Effector CD8-positive, alpha-beta T cell (primary cell): Measurements from ENCODE around the gene ABHD5.

ENCODE experiments used
- DNase-seq: peaks from one replicate; lab custom pipeline; 2025; lab: John Stamatoyannopoulos, UW

ABHD5 gene

GRCh38 chr3:43718296-43718695 lies 27.6 kb downstream of the ABHD5 start:
- no peak for DNase-seq

DNA sequence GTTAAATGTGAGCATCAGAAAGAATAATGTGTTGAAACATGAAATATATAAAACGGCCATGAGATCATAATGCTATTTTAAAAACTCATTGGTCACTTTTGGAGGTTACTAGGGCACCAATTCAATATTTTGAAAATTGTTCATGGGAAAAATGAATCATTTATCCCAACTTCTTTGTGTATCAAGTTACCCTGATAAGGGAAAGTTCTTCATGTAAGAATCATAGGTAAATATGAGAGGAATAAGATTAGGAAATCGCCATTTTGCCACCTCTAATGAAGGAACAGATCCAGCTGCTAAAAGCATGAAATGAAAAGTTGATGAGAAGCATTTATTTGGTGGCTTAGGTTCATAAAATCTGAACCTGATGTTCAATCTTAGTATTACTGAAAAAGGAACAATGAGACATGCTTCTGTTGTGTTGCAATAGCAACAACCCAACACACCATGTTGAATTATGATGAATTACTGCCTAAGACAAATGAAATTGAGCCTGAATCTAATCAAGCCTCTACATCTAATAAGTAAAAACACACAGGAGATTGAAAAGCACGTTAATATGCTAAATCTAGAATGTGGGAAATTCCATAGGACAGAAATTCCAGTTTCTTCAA lies 32.5 kb downstream of the ABHD5 start:
- DNase-seq = no peak

DNA sequence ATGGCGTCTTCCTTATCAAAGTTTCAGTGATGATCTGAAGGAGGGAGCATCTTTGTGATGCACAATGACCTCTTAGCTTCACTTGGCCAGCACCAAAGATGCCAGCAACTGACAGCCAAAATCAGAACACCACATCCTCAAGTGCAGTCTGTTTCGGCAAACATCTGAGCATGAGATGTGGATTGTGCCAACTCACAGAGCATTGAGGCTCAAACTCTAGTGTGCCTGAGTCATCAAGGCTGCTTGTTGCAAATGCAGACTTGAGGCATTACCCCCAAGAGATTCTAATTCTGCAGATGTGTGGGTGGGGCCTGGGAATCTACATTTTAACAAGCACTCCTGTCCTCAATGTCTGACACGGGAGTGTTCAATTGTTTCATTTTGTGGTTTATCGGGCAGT lies 35.8 kb downstream of the ABHD5 start:
- no peak for DNase-seq

DNA sequence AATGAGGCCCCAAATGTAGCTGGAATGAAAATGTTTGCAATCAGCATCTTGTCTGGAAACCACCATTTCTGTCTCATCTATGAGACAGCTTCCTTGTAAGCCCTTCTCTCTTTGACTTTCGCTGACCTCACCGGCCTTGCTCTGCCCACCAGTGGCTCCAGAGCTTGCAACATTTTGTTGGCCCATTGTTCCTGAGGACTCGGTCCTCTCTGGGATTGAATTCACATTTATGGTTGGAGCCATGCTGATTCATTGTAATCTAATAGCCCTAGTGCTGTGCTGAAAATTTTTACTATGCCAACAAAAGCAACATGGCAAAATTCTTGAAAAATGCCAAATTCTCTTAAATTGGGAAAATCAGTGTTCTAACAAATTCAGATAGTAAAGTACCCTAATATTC lies 37.2 kb downstream of the ABHD5 start:
- no peak for DNase-seq

GRCh38 chr3:43728476-43728875 lies 37.7 kb downstream of the ABHD5 start:
- no peak for DNase-seq

DNA sequence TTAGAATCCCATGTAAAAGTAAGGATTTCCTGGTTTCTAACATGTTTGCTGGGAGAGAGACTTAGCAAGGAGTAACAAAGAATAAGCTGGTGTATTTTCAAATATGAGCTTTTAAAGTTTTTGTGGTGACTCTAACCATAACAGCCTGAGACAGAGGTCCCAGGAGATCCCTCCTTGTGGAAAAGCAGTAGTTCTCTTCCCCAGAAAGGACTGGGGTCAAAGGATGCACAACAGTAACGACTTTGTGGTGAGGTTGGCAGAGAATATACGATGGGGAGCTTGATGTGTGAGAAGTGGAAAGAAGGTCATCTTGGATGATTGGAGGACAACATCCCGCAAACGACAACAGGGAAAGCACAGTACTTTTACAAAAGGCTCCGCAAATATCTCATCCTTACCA lies 38.2 kb downstream of the ABHD5 start:
- no peak for DNase-seq

DNA sequence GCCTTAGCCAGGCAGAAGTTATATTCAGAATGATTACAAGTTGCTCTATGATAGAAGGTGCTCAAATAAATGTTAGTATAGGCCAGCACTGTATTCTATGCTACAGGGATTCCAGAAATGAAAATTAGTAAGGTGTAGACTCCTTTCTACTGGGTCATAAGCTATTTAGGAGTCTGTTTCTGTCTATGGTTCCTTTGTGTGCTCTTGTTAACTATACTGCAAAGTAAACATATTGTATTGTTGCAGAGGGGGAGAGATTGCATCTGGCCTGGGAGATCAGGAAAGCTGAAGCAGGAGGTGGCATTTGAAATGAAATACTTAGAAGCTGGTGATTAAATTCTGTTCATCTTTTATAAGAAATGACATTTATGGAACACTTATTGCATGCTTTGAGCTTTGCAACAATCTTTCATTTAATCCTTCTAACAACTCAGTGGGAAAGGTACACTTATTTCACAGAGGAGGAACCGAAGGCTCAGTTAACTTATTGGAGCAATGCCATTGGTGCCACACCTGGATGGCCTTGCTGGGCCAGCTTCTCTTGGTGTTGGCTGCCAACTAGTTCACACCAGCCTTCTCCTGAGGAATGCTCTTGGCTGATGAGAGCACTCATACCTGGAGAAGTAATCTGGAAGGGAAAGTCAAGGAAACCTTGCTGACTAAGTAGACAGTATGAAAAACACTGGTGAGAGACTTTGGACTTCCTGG lies 39.1 kb downstream of the ABHD5 start:
- no peak for DNase-seq

- no peak for DNase-seq
Observed at GRCh38 chr3:43732747-43733425, 42.1 kb downstream of the ABHD5 start.

GRCh38 chr3:43733459-43734384 lies 43.0 kb downstream of the ABHD5 start:
- DNase-seq = no peak

GRCh38 chr3:43734685-43735084 lies 43.9 kb downstream of the ABHD5 start:
- DNase-seq = no peak

DNA sequence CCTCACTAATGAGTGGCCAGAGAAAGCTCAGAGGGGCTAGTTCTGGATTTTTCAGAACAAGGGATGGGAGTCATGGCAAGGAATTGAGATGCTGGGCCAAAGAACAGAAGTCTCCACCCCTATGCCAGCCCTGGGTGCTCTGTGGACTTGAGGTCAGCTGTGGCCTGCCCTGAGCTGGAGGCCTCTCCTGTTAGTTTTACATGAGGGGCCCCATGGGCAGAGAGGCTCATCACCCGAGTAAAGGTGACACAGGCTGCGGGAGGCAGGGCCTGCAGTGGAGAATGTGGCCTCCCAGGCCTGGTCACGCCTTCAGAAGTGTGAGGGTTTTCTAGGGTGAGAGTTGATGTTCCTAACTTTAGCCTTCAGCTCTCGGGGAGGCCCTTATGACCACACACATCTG lies 44.9 kb downstream of the ABHD5 start:
- no peak for DNase-seq

DNA sequence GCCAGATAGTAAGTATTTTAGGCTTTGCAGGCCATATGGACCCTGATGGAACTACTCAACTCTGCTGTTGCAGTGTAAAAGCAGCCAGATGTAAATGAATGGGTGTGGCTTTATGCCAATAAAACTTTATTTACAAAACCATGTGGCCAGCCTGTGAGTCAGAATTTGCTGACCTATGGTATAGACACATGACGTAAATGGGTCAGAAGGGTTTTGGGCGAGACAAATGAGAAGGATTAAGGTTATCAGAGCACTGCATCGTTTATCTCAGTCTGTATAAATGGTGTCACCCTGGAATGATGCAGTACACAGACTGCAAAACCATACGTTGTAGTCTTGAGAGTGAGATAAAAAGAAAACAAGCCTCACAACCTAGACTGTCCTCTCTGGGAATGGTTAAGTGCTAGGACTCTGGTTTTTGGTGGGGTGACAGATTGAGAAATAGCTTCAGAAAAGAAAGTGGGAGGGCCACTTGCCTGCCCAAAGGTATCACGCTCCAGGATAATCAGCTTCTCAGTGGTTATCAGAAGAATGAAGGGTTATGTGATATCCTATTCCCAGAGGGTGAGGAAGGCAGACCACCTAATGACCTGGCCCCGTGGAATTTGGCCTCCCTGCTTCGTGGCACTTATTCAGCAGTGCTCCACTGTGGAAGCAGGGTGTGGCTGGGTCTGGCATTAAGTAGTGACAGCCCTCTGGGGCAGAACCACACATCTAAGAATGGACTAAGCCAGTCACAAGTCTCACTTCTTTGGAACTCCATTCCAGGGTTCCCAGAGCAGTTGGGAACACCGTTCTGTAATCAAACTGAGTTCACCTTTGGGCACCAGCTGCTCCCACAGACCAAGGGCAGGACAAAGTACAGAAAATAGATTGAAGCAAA lies 46.1 kb downstream of the ABHD5 start:
- no peak for DNase-seq

DNA sequence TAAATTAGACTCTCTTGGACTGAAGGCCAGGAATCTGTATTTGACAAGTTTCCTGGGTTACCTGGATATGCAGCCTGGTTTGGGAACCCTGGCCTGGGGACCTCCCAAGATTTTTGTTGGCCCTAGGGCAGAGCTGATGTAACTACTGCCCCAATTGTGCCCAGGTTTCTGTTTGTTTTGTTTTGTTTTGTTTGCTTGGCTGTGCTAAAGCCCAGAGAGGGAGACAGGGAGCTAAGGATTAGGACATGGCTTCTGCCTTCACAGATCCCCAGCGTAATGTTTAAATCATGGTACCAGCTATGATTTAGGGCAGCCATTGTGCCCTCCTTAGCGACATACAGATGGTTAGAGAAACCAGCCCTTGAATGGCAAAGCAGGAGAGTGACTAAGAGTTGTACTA lies 47.6 kb downstream of the ABHD5 start:
- DNase-seq = no peak

- no peak for DNase-seq
Observed at GRCh38 chr3:43742920-43743319, 52.2 kb downstream of the ABHD5 start.

DNA sequence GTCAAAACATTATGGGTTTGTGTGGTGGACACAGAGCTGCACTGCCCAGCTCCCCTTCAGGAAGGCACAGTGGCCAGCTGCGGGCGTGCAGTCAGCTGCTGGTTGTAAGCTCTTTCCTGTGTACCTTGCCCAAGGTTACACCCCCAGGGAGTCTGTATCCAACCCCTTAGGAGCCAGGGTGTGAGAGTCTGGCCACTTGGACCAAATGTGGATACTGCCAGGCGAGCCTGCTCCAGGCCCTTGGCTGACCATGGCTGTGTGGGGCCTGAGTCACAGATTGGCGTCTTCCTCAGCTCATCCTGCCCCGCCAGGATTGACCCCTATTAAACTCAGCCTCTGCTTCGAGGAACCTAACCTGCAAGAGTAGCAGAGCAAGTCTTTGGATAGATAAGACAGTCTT lies 56.9 kb downstream of the ABHD5 start:
- no peak for DNase-seq

DNA sequence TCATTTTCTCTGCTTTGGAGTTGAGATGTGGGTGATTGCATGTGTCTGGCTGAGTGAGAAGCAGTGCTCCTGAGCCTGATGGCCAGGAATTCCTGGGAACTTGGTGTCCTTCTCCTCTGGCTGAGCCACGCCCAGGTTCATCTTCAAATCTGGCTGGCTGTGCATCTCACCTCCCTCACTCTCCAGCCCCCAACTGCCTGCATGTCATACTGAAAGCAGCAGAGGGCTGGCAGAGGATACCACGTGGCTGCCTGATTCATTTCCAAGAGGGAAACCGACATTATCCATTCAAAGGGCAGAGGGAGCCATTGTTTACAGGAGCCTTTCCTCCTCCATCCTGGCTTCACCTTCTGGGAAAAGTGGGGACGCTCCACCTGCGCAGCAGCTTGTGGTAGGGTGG lies 57.4 kb downstream of the ABHD5 start:
- no peak for DNase-seq

- no peak for DNase-seq
Observed at GRCh38 chr3:43748645-43749044, 57.9 kb downstream of the ABHD5 start.

DNA sequence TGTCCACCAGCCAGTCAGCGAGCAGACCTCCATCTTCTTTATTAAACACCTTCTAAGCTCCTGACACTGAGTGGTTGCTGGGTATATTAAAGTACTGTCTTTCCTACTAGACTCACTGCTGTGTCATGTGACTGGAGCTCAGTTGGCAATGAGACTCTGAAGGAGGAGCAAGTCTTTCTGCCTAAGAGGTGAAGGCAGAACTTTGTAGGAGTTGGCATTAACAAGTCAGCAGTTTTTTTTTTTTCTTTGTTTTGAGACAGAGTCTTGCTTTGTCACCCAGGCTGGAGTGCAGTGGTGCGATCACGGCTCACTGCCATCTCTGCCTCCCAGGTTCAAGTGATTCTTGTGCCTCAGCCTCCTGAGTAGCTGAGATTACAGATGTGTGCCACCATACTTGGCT lies 62.2 kb downstream of the ABHD5 start:
- no peak for DNase-seq

GRCh38 chr3:43753741-43754715 lies 63.3 kb downstream of the ABHD5 start:
- DNase-seq = no peak
